GM04503 (cell line): ENCODE results near the gene GRB10.
"Not testable (repeated sequence)": the region's sequence is repeated elsewhere in the genome, so short reads cannot be mapped to it uniquely, and the experiment has no call there.

ENCODE experiments used
- DNase-seq: peaks from one replicate; pipeline ENCODE4 v3.0.0-alpha.2; 2012; ENCODE audit warnings: low read depth

Gene GRB10

GRCh38 chr7:50607524-50608125 is 175.1 kb downstream of the GRB10 start:
- no peak for DNase-seq

DNA sequence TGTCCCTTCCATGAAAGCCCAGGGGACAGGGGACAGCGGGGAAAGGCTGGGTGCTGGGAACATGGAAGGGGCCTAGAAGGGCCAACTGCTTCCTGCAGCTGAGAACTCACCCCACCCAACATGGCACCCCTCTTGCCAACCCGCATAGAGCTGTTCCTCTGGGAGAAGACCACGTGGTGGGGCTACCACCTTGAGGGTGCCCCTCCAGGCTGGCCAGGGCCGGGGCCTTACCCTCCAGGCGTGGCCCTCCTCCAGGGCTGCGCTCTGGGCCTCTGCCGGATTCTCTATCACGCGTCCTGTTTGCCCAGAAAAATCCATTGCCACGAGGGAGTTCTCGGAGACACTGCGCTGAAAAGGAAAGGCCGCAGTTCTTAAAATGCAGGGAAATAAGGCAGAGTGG is 177.6 kb downstream of the GRB10 start:
- no peak for DNase-seq

GRCh38 chr7:50603287-50603686 is 179.4 kb downstream of the GRB10 start:
- no peak for DNase-seq

DNA sequence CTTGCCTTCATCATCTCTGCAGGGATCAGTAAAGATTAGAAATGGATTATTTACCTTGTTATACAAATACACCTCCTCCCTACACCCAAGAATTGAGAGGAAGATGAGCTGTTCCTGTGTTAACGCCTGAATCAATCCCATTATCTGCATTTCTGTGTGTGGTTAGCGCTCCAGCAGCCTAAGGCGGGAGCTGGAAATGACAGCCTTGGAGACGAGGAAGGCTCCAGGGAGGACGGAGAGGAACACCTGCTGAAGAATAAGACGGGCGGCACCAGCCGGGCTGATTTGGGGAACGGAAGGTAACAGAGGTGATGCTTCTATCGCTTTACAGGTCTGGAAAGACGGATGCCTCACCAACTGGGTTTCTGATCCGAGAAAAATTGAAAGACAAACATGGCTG is 183.3 kb downstream of the GRB10 start:
- no peak for DNase-seq

- no peak for DNase-seq
Measured at GRCh38 chr7:50598460-50599343, 184.0 kb downstream of the GRB10 start.

DNA sequence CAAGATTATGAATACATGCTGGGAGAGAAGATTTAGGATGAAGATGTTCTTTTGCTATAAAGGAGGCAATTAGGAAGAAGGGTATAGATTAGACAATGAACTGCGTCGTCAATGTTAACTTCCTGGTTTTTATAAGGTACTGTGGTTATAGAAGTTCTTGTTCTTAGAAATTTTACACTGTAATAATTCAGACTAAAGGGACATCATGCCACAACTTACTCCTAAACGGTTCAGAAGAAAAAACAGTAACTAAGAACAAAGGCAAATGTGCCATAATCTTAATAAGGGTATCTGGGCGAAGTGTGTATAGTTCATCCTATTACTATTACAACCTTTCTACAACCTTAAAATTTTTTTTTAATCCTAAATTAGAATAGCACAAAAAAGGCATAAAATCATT is 186.2 kb downstream of the GRB10 start:
- DNase-seq, result no peak

- peak; percentile 18 for DNase-seq
Measured at GRCh38 chr7:50595491-50596102, 187.1 kb downstream of the GRB10 start.

DNA sequence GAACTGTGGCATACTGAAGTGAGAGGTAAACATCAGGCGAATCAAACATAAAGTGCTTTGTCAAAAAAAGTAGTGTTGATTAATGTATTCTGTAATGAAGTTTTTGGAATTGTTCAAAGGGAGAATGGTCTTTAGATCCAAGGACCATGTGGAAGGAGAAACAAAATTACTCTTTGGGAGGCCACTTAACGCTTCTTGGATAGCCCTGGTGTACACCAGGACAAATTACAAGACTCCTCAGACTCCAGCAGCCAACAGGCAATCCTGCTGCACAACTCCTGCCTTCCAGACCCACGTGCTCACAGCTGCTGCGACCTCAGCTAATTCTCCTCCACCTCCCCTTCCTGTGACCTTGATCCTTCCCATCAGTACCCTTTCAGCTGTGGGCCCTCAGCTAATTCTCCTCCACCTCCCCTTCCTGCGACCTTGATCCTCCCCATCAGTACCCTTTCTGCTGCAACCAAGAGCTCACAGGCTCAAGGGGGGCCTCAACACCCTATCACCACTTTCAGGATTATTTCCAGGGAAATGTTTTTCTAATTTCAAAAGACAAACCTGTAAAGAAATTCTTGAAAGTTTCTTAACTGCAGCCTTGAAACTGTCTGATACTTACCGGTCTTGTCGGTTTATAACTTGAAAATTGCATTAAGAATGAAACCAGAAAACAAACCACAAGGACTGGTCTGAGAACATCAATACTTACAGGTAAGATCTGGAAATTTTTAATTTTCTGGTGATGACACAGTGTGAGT is 187.8 kb downstream of the GRB10 start:
- no peak for DNase-seq

- DNase-seq, result no peak
Measured at GRCh38 chr7:50594136-50594535, 188.6 kb downstream of the GRB10 start.

- no peak for DNase-seq
Measured at GRCh38 chr7:50592940-50593339, 189.8 kb downstream of the GRB10 start.

DNA sequence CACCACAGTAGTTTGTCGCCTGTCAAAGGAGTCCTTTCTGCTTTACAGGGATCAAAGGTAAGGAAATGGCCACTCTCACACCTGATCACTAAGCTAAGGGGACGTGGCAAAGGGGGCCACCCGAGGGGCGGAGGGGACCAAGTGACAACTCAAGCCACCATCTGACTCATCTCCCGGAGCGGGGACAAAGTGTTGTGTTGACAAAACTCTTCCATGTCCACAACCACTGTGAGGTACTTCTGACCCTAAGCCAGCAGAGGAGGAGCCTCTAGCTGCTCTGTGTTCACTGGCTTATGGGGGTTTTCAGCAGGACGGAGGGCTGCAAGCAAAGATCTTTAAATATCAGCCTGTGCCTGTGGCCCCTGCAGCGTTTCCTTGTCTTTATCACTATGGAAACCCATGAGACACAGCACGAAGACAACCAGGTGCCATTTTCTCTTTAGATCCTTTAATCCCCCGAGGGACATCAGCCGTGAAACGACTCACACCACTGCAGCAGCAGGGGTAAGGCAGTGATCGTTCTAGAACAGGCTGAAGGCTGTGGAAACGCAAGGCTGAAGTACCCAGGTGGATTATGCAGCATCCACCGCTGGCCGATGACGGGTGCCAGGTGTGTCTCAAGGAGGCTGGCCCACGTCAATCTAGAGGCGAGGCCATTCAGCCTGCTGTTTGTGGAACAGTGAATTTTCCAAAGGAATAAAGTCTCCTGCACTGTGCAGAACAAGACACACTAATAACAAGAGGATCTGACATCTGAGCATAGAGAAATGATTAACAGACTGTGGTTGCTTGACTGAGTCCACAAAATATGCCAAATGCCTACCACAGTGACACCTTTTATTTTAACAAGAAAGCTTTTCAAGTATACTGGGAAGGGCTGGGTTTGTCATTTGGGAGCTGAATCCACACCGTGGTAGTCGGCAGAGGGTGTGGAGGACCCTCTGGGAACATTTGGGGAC is 190.9 kb downstream of the GRB10 start:
- no peak for DNase-seq

DNA sequence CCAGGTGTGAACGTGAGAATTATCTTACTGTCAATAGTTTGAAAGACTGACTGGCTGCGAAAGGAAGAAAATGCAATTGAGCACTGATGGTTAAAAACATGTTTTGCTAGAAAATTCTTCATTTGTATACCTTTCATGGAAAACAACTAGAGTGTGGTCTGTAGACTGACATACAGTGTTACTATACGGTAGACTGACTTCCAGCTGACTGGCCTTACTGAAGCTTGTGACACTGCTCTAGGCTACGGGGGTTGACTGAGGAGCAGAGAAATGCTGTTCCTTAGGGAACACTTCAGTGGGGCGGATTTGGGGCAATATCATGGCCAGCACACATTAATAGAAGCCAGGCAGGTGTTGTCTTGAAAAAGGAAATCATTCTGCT is 191.6 kb downstream of the GRB10 start:
- no peak for DNase-seq

DNA sequence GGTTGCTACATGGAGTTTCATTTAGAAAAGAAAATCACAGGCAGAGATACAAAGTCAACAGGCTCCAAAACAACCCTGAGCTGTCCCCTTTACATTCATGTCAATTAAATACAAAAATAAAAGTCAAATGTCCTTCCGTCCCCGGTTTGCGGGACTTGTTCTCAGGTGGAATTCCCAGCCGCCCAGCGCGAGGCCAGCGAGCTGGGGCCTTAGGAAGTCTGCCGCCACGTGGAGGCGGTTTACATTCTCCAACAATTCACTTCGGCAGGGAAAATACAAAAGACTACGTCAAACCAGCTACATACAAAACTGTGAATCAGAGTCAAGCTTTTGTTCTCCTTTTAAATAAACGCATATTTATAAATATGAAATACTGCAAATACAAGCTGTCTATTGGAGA is 192.2 kb downstream of the GRB10 start:
- no peak for DNase-seq

- no peak for DNase-seq
Measured at GRCh38 chr7:50589364-50589763, 193.3 kb downstream of the GRB10 start.

DNA sequence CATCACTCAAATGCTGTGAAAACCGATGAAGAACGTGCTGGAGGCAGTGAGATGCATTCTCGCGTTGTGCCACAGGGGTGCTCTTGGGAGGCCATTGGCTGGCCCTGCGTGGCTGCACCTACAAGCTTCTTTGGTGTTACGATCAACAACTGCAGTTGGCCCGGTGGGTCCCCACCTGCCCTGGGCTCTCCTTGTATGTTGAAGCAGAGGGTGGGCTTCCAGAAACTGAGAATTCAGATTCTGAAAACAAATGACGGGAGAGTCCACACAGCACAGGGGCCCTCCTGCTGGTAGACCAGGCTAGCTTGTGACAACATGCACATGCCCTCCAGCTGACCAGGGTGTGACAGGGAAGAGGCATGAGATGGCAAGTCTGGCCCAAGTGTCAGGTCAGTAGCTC is 193.8 kb downstream of the GRB10 start:
- no peak for DNase-seq

DNA sequence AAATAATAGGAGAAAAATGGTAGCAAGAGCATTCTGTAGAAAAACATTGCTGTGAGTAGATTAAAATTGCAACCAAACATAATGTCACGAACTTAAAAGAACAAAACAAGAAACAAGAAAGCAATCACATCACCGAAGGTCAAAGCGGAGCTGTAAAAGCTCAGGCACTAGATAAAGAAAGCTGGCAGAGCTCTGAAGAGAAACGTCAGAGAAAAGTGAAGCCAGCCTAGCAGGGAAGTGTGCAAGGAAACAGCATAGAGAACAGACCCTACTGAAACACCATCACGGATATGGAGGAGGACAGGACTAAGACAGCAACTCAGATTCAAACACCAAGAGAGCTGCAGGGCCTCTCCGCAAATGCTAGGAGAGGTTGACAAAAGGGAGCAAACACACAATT is 195.0 kb downstream of the GRB10 start:
- DNase-seq, result no peak

GRCh38 chr7:50584793-50585408 is 197.8 kb downstream of the GRB10 start:
- no peak for DNase-seq

GRCh38 chr7:50584386-50584785 is 198.3 kb downstream of the GRB10 start:
- DNase-seq, result no peak

DNA sequence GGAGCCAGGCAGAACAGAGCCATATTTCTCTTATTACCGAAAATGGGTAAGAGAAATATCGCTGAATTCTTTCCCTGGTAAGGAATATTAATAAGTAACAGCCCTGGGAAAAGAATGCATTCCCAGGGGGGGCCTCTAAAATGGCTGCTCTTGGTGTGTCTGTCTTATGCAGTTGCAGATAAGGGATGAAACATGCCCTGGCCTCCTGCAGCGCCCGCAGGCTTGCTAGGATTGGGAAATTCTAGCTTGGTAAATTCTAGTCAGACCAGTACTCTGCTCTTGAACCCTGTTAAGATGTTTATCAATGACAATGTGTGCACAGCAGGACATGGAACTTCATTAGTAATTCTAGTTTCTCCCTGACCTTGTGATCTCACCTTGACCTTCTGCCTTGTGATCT is 199.4 kb downstream of the GRB10 start:
- not testable (repeated sequence) for DNase-seq

DNA sequence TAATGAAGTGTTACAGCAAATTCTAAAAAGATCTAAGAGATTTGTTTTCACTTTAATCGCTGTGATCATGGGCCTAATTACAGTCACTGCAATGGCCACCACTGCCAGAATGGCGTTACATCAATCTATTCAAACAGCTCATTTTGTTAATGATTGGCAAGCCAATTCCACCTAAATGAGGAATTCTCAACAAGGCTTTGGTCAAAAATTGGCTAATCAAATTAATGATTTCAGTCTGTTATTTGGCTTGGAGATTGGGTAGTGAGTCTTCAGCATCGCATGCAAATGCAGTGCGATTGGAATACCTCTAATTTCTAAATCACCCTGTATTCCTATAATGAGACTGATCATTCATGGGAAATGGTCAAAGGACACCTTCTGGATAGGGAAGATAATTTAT is 200.4 kb downstream of the GRB10 start:
- DNase-seq, result not testable (repeated sequence)

DNA sequence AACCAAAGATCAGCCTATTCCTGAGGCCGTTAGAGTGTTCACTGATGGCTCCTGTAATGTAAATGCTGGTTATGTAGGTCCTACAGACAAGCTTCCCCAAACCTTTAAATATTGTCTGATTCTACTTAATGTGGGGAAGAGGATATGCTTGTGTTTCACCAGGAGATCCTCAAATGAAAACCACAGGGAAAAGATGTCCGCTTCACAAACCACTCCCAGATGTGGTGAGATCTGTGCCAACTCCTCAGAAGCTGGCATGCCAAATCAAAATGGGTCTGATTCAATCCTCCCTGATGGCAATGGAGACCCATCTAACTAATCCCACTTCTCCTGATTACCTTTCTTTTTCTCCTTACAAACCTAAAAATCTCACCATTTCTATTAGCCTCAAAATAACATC is 202.0 kb downstream of the GRB10 start:
- not testable (repeated sequence) for DNase-seq
